ENCODE data around the gene SAPCD2. TPM values are rescaled to one million over a fixed set of nuclear protein-coding genes. Genes with fewer than 3 reads are reported as not detected.

Gene SAPCD2
- total RNA-seq, 2 donors from 2014 or later, result 20.8 to 24.9 TPM

DNA sequence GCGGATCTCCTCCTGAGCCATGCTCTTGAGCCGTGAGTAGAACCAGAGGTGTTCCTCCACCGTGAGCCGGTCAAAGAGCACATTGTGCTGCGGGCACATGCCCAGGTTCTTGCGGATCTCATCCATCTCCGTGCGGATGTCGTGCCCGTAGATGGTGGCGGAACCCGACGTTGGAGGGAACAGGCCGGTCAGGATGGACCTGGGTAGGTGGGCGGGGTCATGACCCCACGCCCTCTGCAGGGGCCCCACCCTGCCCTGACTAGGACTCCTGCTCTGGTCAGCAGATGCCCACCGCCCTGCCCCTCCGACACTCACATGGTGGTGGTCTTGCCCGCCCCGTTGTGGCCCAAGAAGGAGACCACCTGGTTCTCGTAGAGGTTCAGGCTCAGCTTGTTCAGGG is 54.4 kb downstream of the SAPCD2 start:
- WGBS, 2 experiments (ENCODE audit: insufficient coverage in 1 of 2, insufficient read length in 1 of 2), result 96 to 97% methylated on average over 13 to 21 of the region's 21 CpGs
- no peak overlapping the region for H3K4me3 Mint-ChIP-seq

DNA sequence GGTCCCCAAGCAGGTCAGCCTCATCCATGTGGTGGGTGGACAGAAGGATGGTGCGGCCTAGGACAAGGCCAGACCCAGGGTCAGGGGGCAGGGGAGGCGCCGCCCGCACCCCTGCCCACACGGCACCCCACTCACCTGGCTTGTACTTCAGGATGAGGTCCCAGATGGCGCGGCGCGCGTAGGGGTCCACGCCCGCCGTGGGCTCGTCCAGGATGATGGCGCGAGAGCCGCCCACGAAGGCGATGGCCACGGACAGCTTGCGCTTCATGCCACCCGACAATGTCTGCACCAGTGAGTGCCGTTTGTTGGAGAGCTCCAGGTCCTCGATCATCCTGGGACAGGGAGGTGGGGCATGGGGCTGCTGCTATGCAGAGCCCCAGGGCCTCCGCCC is 54.8 kb downstream of the SAPCD2 start:
- no peak overlapping the region for H3K4me3 Mint-ChIP-seq
- Histone ChIP-seq H3K36me3 (ENCODE audit: control insufficient read depth, insufficient read depth, low read length) (no peaks in the 10 kb centered on the region), H3K4me1 (ENCODE audit: control insufficient read depth, insufficient read depth, low read length) (no peaks in the 10 kb centered on the region), H3K9ac (ENCODE audit: extremely low read depth, low read length, poor library complexity, severe bottlenecking) (no peak overlapping the region), H3K27me3 (ENCODE audit: control insufficient read depth, insufficient read depth, low read length, poor library complexity, severe bottlenecking) (no peaks in the 10 kb centered on the region), H3K27ac (ENCODE audit: low read depth, low read length) (no peak overlapping the region), H3K9me3 (ENCODE audit: control insufficient read depth, low read length) (no peaks in the 10 kb centered on the region), H3K4me3 (ENCODE audit: low read length) (no peak overlapping the region)
- WGBS, 2 experiments (ENCODE audit: insufficient coverage in 1 of 2, insufficient read length in 1 of 2), result 95 to 98% methylated on average over 19 to 25 of the region's 25 CpGs
- H3K36me3 Mint-ChIP-seq (ENCODE audit: low read depth), result peaks cover 6% of the 10 kb centered on the region
- TF ChIP-seq, protein P1, sequence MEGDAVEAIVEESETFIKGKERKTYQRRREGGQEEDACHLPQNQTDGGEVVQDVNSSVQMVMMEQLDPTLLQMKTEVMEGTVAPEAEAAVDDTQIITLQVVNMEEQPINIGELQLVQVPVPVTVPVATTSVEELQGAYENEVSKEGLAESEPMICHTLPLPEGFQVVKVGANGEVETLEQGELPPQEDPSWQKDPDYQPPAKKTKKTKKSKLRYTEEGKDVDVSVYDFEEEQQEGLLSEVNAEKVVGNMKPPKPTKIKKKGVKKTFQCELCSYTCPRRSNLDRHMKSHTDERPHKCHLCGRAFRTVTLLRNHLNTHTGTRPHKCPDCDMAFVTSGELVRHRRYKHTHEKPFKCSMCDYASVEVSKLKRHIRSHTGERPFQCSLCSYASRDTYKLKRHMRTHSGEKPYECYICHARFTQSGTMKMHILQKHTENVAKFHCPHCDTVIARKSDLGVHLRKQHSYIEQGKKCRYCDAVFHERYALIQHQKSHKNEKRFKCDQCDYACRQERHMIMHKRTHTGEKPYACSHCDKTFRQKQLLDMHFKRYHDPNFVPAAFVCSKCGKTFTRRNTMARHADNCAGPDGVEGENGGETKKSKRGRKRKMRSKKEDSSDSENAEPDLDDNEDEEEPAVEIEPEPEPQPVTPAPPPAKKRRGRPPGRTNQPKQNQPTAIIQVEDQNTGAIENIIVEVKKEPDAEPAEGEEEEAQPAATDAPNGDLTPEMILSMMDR (conservative IDR thresholded peaks at IDR 0.05), result no peak
- peaks cover 1% of the 10 kb centered on the region for H3K9me3 Mint-ChIP-seq
- no peak for DNase-seq
- H3K27ac Mint-ChIP-seq, result no peak overlapping the region
- no peaks in the 10 kb centered on the region for H3K4me1 Mint-ChIP-seq
- H3K27me3 Mint-ChIP-seq (ENCODE audit: insufficient read depth), result no peaks in the 10 kb centered on the region

More for the DNA sequence above, 54.4 kb downstream of the SAPCD2 start:
- Histone ChIP-seq H3K4me3 (ENCODE audit: low read length) (no peak overlapping the region), H3K9me3 (ENCODE audit: control insufficient read depth, low read length) (no peaks in the 10 kb centered on the region), H3K36me3 (ENCODE audit: control insufficient read depth, insufficient read depth, low read length) (no peaks in the 10 kb centered on the region), H3K4me1 (ENCODE audit: control insufficient read depth, insufficient read depth, low read length) (no peaks in the 10 kb centered on the region), H3K27me3 (ENCODE audit: control insufficient read depth, insufficient read depth, low read length, poor library complexity, severe bottlenecking) (no peaks in the 10 kb centered on the region), H3K27ac (ENCODE audit: low read depth, low read length) (no peak overlapping the region), H3K9ac (ENCODE audit: extremely low read depth, low read length, poor library complexity, severe bottlenecking) (no peak overlapping the region)
- no peaks in the 10 kb centered on the region for H3K27me3 Mint-ChIP-seq (ENCODE audit: insufficient read depth)
- no peak for DNase-seq
- TF ChIP-seq, protein P1 (conservative IDR thresholded peaks at IDR 0.05), result no peak
- no peaks in the 10 kb centered on the region for H3K4me1 Mint-ChIP-seq
- no peak overlapping the region for H3K27ac Mint-ChIP-seq
- H3K9me3 Mint-ChIP-seq, result peaks cover 1% of the 10 kb centered on the region
- peaks cover 6% of the 10 kb centered on the region for H3K36me3 Mint-ChIP-seq (ENCODE audit: low read depth)

DNA sequence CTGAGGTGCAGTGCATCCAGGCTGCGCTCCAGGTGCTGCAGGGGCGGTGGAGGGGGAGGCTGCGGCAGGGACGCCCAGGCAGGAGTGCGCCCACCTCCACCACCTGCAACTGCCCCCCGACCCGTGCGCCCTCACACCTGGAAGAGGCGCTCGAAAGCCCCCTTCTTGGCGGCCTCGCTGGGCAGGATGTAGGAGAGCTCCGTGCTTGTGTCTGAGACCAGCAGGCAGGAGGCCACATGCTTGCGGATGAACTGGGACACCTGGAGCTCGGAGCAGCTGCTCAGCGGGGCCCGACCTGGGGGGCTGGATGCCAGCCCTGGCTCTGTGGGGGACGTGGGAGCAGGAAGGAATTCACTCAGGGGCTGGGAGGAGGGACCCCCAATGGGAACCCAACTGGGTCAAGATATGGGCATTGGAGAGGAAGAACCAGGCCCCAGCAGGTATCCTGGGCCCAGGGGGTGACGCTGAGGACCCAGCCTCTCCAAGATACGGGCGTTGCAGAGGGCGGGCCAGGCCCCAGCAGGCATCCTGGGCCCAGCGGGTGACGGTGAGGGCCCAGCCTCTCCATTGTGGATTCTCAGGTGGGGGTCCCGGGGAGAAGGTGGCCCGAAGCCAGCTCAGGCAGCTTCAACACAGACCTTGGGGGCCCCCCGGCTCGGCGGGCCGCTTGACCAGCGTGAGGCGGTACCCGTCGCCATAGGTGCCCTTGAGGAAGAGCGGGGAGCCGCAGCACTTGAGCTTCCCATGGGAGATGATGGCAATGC is 55.4 kb downstream of the SAPCD2 start:
- Mint-ChIP-seq H3K9me3 (peaks cover 1% of the 10 kb centered on the region), H3K4me3 (no peak overlapping the region), H3K27ac (no peak overlapping the region), H3K27me3 (ENCODE audit: insufficient read depth) (no peaks in the 10 kb centered on the region), H3K4me1 (no peaks in the 10 kb centered on the region), H3K36me3 (ENCODE audit: low read depth) (peaks cover 6% of the 10 kb centered on the region)
- no peaks in the 10 kb centered on the region for H3K4me1 ChIP-seq (ENCODE audit: control insufficient read depth, insufficient read depth, low read length)
- TF ChIP-seq, protein P1 (conservative IDR thresholded peaks at IDR 0.05), result no peak
- no peaks in the 10 kb centered on the region for H3K9me3 ChIP-seq (ENCODE audit: control insufficient read depth, low read length)
- no peak for DNase-seq
- H3K27ac ChIP-seq (ENCODE audit: low read depth, low read length), result no peak overlapping the region
- H3K27me3 ChIP-seq (ENCODE audit: control insufficient read depth, insufficient read depth, low read length, poor library complexity, severe bottlenecking), result no peaks in the 10 kb centered on the region
- no peak overlapping the region for H3K9ac ChIP-seq (ENCODE audit: extremely low read depth, low read length, poor library complexity, severe bottlenecking)
- H3K4me3 ChIP-seq (ENCODE audit: low read length), result no peak overlapping the region
- no peaks in the 10 kb centered on the region for H3K36me3 ChIP-seq (ENCODE audit: control insufficient read depth, insufficient read depth, low read length)
- WGBS, 2 experiments (ENCODE audit: insufficient coverage in 1 of 2, insufficient read length in 1 of 2), result 94 to 98% methylated on average over 31 to 36 of the region's 36 CpGs

All from endodermal cell (in vitro differentiated cells).